Cortex of kidney (tissue), 1 donor: Measurements from ENCODE around the gene IKBKG.
"Not testable (repeated sequence)": the region's sequence is repeated elsewhere in the genome, so short reads cannot be mapped to it uniquely, and the experiment has no call there.

Source experiments
- DNase-seq: peaks from one replicate; lab custom pipeline; 2025; lab: John Stamatoyannopoulos, UW

IKBKG gene

DNA sequence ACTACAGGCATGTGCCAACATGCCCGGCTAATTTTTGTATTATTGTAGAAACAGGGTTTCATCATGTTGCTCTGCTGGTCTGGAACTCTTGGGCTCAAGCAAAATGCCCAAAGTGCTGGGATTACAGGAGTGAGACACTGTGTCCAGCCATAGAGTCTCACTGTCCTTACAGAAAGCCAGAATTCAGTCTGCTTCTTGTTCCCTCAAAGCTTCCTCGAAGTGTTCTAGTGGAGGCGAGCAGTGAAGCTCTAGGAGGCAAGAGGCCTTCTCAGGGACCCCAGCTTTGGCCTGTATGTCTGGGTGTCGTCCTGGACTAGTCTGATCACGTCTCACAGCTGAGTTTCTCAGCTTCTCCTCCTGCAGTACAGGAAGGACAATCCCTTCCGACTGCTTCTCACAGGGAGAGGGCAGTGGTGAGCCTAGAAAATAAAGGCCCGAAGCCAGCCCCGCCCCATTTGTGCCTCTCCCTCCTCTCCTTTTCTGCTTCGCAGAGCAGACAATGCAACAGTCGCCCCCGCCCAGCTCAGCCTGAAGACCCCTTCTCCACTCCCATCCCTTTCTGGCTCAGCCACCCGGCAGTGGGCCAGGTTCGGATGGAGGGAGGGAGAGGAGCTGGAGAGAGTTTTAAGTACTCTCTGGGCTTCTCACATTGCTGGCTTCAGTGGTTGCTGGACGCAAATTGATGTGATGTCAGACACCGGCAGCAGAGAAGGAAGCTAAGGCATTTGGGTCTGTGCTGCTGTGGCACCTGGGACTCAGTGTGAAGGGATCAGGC lies 20.3 kb upstream of the IKBKG start:
- no peak for DNase-seq

DNA sequence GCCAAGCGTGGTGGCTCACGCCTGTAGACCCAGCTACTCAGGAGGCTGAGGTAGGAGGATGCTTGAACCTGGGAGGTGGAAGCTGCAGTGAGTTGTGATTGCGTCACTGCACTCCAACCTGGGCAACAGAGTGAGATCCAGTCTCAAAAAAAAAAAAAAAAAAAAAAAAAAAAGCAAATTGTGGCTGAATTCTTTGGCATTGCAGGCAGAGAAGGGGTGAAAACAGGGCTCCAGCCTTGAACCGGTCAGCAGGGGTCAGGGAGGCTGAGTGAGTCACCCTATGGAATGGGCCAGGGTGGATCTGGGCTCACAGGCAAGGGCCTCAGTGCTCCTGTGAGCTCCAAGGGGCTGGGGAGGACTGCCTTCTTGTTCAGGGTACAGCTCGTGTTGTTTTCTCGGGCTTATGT lies 18.2 kb upstream of the IKBKG start:
- DNase-seq = no peak

DNA sequence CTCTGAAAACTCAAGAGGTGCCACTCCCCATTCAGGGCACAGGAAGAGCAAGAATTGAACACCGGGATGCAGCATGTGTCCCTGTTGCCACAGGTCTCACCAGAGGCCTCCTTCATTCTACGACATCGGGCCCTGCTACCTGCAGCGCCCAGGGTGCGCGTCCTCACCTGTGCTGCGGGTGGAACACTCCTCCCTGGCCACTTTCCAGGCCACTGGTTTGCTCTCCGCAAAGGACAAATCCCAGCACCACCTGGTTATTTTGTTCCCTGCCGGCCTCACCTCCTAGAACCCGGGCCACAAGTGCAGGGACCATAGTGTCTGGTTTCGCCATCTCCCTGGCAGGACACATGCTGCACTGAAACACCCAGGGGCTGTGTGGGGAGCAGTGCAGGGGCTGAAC lies 17.1 kb upstream of the IKBKG start:
- DNase-seq = no peak

DNA sequence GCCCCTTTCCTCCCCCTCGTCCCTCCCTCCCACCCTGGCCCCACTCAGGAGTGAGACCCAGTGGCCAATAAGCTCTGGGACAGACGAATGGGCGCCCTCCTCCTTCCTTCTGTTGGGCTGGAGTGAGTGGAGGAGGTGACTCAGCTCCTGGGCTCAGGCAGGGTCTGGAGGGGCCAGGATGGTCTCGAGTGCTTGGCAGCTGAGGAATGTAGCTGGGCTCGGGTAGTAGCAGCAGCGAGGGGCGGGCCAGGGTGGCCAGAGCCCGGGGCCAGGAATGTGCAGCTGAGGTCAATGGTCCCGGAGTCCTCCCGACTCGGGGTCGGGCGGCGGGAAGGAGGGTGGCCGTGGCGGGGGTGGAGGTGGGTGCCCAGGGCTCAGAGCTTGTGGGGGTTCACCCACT lies 15.8 kb upstream of the IKBKG start:
- DNase-seq = no peak

DNA sequence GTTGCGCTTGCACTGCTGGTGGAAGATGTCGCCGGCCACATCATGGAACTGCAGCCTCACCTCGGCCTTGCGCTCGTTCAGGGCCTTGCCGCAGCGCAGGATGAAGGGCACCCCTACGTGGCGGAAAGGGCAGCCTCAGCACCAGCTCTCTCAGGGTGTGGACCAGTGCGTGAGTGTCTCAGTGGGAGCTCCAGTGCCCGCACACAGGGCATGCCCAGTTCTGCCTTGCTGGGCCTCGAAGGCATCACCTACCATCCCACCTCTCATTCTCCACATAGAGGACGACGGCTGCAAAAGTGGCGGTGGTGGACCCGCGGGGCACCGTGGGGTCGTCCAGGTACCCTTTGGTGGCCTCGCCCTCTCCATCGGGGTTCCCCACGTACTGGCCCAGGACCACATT lies 14.7 kb upstream of the IKBKG start:
- no peak for DNase-seq

DNA sequence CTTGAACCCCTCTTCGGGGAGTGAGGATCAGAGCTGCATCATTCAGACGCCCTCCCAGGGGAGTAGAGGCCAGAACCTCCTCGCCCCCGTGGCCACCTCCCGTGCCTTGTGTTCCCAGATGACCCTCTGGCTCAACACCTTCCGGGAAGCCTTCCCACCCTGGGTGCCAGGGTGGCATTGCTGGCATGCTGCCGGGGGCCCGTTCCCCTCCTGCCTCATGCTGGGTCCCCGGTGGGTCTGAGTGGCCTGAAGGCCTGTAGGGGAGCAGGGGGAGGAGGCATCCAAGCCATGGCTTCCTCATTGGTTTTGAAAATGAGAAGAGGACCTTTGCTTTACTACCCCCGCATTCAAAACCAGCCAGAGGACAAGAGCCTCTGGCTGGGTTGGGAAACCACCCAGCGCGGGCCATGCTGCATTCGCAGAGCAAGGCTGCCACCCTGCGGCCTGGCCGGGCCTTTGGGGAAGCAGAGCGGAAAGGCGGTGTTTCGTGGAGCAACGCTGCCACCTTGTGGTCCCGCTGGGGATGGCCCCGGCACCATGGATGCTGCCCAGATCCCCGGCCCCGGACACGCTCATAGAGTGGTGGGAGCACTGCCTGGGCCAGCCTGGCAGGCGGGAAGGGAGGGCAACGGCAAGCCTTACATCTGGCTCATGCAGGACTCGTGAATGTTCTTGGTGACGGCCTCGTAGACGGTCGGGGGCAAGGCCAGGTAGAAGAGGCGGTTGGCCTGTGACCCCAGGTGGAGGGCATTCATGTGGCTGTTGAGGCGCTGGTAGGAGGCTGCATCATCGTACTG lies 12.7 kb upstream of the IKBKG start:
- DNase-seq = no peak

DNA sequence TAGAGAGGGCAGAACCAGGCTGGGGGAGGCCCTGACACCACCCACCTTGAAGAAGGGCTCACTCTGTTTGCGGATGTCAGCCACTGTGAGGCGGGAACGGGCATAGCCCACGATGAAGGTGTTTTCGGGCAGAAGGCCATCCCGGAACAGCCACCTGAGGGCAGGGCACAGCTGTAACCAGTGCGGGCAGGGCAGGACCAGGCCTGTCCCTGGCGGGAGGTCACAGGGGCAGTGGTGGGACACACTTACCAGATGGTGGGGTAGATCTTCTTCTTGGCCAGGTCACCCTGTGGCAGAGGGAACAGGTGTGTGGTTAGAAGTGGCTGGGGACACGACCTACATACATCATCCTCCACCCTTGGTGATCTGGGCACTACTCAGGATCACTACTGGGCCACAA lies 11.5 kb upstream of the IKBKG start:
- no peak for DNase-seq

DNA sequence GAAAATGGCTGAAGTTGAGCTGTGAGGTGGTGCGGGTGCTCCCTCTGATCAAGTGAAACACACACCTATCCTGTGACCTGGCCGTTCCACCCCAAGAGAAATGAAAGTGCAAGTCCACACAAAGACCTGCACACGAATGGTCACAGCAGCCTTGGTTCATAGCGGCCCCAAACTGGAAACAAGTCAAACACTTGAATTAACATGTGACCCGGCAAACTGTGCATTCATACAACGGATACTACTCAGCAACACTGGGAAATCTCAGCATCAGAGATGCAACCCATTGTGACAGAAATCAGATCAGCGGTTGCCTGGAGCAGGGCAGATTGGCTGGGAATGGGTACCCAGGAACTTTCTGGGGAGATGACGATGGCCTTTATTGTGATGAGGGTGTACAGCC lies 8.3 kb upstream of the IKBKG start:
- no peak for DNase-seq

DNA sequence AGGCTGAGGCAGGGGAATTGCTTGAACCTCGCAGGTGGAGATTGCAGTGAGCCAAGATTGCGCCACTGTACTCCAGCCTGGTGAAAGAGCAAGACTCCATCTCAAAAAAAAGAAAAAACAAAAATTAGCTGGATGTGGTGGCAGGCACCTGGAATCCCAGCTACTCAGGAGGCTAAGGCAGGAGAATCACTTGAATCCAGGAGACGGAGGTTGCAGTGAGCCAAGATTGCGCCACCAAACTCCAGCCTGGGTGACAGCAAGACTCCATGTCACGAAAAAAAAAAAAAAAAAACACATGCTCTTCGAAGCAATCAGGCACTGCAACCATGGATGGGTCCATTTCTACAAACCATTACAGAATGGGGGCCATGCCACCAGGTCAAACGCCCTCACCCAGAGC lies 7.1 kb upstream of the IKBKG start:
- not testable (repeated sequence) for DNase-seq

DNA sequence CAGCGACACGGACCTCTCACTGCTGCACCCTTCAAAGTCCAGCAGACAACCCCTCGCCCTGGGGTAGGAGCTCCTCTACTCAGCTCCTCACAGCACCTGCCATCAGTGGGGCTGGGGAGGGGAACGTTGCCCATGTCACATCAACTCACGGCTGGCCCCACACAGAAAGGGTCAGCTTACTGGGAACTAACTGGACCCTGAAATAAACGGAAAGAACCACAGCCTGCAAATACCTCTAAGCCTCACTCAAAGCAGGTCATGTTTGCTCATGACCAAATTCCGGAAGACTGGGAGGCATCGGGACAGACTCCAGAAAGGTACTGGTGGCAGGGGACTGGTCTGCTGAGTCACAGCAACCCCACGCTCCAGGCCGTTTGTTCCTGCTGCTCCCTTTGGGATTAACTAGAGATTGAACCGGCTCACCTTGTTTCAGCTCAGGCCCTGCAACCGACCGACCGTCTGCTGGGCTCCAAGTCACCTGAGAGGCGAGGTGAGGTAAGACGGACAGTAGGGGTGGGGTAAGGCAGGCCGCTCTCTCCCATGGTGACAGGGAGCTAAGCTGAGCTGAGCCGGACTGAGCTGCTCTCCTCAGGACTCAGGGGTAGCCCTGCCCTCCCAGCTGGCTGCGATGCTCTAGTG lies 6.4 kb upstream of the IKBKG start:
- no peak for DNase-seq

DNA sequence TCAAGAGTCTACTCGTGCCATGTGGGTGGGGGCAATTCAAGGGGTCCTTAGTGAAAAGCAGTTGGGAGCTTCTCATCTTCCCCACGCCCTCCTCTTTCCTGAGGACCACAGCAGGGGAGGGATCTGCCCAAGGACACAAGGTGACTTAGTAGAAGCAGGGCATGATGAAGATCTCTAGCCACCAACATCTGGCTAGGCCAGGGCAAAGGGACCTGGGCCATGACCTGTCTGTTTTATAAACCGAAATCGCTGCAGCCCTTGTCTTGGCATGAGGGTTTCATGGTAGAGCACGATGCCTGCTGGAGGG lies 5.9 kb upstream of the IKBKG start:
- DNase-seq = no peak

DNA sequence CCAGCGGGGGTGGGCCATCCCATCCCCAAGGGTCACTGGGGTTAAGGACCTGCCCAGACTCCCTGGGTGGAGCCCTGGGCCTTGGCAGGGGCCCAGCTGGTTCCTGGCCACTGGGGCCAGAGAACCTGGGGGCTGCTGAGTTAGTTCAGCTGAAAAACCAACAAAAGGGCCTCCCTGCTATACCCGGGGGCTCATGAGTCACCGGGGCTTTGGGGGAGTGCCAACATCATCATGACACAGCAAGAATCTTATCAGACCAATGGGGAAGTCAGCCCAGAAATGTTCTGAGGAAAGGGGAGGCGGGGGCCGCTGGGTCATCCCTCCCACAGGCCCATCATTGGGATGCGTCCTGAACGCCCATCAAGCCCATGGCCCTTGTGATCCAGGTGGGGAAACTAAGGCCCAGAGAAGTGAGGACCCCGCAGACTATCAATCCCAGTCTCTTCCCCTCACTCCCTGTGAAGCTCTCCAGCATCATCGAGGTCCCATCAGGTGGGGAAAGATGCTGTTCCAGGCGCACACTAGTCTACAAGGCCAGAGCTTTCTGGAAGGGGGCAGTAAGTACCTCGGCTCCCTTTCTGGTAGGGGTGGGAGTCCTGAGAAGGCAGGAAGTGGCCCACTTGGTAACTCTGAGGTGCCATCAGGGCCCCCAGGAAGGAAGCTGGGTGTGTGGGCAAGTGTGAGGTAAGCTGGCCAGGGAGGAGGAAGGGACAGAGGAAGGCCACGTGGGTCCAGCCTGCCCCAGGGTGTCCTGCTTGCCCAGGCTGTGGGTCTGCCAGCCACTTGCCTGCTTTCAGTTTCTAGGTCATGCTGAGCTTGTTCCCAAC lies 5.3 kb upstream of the IKBKG start:
- no peak for DNase-seq

DNA sequence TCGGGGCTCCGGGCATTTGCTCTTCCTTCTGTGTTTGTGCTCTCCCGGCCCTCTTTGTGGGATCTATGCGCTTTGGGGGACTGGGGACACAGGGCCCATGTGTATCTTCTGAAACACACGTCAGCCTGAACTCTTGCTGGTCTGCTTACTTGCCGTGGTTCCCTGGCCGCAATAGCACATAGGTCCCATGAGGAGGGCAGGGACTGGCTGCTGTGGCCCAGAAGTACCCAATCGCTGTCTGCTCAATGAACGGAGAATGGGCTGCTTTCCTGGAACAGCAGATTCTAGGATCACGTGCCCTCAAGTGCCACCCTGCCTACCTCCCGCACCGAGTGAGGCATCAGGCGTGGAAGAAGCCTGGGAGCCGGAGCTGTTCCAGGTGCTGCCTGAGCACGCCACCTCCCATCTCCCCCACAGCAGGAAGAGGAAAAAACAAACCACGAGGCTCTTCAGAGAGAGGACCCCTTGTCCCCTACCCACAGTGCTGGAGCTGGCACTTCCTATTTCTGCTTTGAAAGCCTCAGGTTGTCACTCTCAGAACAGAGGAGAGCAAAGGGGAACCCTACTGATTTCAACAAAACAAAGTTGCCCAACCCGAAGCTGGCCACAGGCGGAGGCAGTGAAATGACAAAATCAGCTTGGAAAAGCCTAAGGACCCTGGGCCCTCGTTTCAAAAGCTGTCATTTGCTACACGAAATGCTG lies 4.5 kb upstream of the IKBKG start:
- no peak for DNase-seq

DNA sequence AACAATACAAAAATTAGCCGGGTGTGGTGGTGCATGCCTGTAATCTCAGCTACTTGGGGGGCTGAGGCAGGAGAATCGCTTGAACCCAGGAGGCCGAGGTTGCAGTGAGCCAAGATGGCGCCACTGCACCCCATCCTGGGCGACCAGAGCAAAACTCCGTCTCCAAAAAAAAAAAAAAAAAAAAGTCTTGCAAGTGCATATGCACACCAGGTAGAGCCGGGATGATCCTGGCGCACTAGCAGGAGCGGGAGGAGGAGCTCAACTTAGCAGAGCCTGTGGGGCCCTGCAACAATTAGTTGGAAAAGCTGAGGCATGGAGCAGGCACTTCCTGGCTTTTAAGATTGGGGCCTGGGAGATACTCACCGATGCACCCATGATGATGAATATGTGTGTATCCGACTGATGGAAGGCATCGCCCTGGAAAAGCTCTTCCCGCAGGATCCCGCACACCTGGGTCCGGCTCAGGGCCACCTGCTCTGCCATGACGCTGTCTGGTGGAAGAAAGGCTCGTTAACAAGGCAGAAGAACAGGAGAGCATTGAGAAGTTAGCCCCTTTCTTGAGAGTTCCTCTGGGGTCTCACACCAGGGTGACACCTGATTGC lies 1.6 kb upstream of the IKBKG start:
- no peak for DNase-seq

DNA sequence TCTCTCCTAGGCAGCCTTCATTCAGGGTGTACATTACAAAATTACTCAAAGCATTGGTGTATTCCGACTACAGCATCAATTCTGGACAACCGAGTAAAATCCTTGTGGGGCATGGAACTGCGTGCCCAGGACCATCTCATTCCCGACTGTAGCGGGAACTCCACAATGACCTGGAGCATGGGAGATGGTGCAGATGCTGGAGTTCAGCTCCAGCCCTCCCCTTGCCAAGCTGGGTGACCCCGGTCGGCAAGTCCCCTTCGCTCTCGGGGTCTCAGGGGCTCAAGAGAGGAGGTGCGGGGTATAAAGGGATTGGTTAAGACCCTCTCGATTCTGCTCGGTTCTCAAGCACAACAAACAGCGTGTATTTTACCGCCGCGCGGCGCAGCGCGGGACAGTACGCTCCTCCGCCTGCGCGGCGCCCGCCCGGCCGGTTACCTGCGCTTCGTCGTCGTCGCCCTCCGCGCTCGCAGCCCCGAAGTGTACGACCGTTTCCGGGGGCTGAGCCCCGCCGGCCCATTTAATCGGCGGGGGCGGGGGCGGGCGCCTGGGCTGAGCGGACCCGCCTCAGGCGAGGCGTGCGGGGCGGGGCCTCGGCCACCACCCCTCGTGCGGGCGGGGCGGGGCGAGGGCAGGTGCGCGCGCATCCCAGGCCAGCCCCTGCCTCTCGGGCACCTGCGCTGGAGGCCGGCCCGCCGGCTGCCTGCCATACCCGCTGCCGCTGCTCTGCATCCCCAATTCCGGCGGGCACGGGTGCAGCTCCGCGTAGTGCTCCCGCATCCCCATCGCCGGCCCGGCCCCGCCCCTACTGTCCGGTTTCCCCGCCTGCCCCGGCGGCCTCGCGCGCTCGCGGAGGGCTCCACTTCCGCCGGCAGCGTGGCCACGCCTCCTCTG lies 821 bp upstream of the IKBKG start, which contains the start of gene G6PD:
G6PD (minus strand) TSS at position 493 of the 891 bp plus-strand sequence. CDS start 691 bp downstream, outside the sequence.
- no peak for DNase-seq

DNA sequence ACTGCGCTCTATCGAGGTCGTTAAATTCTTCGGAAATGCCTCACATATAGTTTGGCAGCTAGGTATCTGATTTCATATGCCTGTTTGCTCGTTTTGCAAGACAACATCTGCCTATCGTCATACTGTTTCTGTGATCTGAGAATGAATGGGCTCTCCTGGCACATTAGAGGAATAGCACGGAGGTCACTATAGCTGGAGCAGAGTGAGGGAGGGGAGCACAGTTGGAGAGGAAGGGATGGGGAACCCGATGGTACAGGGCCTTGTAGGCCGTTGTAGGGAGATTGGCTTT lies 552 bp downstream of the IKBKG start:
- no peak for DNase-seq

DNA sequence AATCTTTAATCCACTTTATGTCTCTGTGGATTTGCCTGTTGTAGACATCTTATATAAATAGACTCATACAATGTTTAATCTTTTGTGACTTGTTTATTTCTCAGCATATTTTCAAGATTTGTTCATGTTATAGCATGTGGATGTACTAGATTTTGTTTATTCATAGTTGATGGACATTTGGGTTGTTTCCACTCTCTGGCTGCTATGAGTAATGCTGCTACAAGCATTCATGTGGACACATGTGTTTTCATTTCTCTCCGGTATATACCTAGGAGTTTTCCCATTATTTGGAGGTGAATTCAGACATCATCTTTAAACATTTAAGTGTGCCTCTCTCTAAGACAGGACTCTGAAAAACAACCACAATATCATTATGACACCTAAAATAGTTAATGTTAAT lies 2.3 kb downstream of the IKBKG start:
- no peak for DNase-seq

DNA sequence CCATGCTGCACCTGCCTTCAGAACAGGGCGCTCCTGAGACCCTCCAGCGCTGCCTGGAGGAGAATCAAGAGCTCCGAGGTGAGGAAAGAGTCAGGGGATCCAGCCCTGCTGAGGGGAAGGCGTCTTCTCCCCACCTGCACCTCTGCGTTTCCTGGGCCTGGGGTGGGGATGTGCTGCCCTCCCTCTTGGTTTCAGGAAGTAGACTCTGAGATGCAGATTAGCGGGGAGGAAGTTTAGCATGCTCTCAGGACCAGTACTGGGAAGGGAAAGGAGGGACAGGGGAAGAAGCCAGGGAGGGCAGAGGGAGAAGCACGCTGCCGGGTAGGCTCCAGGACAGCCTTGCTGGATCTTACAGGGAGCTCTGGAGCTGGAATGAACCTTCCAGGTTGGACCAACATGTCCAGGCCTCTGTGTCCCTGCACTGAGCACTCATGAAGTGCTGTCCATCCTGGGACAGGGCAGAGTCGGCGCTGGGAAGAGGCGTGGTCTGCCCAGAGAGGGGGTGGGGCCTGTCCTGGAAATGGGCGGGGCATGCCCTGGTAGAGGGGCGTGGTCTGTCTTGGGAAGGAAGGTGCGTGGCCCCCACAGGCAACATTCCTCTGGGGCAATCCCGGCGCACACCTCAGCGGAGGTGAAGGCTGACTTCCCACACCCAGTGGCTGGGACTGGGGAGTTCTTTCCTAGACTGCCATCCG lies 4.8 kb downstream of the IKBKG start:
- DNase-seq = not testable (repeated sequence)

DNA sequence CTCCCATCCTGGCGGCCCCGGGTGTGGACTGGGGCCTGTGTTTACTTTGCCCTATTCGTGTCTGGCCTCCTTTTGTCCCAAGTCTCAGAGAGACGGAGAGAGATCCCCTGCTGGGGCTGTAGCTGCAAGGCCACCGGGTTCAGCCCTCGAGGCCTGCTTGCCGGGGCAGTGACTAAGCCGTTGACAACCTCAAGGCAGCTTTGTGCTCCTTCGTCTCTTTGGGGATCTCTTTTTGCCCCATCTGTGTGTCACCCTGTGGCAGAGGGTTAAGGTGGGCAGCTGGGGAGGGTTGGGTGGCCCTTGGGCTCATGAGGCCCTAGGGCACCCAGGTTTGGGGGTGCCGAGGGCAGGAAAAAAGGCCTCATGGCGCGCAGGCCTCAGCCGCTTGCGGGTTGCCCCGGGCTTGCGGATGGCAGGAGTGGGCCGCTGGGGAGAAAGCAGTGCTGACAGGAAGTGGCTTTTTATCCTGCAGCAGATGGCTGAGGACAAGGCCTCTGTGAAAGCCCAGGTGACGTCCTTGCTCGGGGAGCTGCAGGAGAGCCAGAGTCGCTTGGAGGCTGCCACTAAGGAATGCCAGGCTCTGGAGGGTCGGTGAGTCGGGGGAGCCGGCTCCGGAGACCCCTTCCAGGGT lies 10.8 kb downstream of the IKBKG start:
- DNase-seq = not testable (repeated sequence)
